GM21381 (cell line): ENCODE data around the gene DOK4.

ENCODE experiments used
- ATAC-seq: cut with Tn5 transposase; IDR thresholded peaks from one replicate; pipeline ENCODE4 v1.9.1; 2021; ENCODE audit warnings: mild to moderate bottlenecking, moderate library complexity; ENCODE audit not compliant: unreplicated experiment

DOK4 gene

DNA sequence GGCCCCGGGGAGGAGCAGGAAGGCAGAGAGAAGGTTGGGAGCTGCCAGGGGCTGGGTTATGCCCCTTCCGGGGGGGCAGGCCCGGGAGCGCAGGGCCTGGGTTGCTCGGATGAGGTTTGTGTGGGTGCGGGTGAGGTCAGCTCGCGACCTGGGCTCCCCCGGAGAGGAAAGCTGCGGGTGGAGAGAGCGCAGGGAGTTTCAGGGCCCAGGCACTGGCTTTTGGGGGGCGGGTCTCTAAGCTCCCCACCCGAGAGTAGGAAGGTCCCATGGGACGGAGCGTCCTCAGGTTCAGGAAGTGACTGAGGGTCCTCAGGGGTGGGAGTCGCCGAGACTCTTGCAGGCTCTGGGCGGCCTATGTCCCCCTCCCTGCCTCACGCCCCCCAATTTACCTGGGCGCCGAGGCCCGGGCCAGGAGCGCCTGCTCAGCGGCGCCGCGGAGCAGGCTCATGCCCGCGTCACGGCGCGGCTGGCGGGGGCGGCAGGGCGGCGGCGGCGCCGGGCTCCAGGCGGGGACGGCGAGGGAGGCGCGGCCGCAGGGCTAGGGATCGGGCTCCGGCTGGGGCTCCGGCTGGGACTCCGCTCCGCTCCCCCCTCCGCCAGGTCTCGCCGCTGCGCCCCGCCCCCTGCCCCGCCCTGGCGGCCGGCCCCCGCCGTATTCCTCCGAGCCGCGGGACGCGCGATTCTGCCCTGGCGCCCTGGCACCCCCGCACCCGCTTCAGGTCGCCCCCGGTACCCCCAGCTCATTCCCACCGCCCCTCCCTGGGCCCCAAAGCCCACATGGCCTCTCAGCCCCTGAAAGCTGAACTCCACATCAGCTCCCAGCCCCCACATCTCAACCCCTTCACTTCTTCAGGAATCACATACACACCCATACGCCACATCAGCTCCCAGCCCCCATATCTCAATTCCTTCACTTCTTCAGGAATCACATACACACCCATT lies at the start of gene DOK4:
Gene DOK4 (minus strand): TSS at position 578 of the 942 bp plus-strand sequence. CDS start 6,986 bp downstream, outside the sequence.
- peak; percentile 88 for ATAC-seq

DNA sequence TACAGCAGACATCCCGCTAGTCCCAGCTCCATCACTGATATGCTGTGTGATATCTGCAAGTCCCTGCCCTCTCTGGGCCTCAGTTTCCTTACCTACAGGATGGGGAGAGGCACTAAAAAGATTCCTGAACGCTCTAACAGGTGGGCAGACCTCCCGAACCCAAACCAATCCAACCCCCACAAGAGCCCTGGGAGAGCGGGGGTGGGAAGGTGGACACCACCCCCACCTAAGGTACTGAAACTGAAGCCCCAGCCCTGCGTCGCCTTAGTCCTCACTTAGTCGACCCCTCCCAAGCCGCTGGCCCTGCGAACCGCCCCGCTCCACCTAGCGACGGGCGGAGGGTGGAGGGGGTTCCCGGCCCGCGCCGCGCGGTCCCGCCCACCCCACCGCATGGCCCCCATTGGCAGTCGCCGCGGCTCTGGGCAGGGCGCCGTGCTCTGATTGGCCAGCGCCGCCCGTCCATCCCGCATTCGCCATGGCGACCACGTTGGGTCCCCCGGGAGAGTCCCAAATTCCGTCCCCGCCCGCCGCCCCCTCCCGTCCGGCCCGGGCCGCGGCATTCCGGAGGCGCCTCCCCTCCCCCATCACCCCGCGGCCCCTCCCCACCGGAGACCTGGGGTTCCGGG lies 49.5 kb upstream of the DOK4 start:
- ATAC-seq: peak; percentile 58

DNA sequence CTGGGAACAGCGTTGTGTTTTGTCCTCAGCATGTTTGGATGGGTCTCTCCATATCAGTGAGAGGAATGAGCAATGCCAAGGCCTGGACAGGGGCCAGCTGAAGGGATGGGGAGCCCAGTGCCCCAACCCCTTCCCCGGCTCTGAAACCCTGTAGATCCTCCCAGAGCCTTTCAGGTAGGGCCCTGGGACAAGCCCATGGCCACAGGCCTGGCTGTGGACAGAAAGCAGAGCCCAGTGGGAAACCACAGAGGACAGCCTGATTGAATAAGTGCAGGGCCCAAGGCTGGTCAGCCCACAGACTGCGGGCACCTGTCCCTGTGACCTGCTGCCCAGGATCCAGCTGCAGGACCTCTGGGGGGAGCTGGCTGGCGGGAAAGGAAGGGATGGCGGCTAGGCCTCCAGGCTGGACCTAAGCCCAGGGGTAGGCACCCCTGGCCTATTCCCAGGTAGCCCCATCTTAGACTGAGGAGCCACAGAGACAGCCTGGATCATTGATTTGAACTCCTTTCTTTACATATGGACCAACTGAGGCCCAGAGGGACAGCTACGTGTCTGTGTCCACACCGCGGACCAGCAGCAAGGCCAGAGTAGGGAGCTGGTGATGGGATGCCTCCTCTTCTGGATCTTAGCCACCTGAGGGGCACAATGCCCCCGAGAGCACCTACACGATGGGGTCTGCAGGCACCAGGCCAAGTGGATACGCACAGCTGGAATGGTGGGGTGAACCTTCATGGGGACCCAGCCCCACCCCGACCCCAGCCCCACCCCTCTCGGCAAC lies 48.8 kb upstream of the DOK4 start:
- no peak for ATAC-seq

DNA sequence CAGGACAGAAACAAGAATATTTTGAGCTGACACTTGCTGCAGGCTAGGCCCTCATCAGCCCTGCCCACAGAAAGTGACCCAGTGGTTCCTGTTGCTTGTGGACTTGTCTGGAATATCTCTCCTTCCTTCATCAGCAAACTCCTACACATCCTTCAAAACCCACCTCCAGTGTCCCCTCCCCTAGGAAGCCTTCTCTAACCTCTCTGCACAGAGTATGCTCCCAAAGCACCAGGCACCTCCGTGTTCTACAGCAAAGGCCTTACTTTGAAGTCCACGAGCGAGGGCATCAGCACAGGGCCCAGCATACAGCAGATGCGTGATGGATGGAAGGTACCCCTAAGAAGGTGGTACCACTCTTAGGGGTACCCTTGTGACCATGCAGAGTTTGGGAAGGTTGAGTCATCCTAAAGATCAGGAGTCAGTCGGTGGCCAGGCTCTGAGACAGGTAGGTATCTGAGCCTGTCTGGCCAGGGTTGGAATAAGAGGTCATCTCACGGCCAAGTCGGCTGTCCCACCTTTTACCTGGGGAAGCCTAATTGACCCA lies 48.1 kb upstream of the DOK4 start:
- no peak for ATAC-seq

DNA sequence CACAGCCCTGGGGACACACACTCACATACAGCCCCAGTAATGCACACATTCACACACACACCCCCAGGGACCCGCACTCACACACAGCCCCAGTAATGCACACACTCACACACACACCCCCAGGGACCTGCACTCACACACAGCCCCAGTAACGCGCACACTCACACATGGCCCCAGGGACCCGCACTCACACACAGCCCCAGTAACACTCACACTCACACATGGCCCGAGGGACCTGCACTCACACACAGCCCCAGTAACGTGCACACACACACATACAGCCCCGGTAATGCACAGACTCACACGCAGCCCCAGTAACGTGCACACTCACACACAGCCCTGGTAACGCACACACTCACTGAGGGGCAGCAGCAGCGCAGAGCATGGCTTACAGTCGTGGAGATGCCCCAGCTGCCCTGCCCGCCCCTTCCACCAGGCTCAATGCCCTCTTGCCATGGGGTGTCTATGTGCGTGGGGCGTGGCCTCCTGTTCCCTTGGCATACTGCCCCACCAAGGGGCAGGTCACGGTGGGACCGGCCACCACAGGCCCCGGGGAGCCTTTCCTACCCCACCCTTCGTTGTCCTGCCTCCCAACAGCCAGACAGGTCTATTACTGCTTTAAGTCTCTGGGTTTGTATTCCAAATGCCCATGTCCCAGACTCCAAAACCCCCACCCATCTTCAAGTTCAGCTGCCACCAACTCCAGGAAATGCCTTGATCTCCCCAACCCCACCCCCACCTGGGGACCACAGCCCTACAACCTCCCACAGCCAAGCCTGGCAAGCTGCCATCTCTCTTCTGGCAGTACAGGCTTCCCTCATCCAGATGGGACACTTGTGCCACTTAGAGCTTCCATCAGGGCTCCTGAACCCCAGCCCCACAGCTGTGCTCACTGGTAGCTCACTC lies 47.4 kb upstream of the DOK4 start:
- no peak for ATAC-seq

DNA sequence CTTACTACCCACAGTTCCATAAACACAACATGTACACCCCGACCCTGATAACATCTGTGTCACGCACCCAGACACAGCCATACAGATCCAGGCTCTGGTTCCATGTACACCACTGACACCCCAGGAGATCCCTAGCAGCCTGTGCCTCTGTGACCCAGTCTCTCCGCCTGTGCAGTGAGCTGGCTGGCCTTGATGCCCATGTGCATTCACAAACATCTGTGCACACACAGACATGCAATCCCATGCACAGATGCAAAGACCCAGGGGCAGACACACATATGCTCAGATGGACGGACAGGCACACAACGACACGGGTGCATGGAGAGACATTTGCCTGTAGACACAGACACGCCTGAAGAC lies 46.0 kb upstream of the DOK4 start:
- no peak for ATAC-seq

DNA sequence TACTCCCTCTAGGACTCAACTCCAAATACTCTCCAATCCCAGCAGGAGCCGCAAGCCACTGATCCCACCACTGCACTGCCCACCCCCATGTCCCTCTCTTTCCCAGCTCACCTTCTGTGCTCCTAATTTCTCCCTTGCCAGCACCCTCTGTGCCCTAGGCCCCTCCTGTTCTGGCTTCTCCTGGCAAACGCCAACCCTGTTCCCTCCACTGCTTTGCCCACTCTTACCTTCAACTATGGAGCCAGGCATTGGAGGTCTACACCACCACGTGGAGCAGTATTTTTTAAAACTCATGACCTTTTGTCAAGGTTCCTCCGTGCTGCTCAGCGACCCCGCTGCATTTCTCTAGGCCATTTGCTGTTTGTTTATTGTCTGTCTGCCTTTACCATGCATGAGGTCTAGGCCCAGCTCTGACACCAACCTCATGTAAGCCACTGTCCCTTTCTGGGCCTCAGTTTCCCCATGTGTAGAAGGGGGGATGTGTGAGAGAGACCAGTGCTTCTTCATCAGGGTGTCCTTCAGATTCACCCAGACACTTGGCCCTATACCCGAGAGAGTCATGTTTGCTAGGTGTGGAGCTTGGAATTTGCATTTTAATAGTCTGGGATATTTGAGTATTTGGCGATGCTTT lies 45.5 kb upstream of the DOK4 start:
- ATAC-seq: no peak

DNA sequence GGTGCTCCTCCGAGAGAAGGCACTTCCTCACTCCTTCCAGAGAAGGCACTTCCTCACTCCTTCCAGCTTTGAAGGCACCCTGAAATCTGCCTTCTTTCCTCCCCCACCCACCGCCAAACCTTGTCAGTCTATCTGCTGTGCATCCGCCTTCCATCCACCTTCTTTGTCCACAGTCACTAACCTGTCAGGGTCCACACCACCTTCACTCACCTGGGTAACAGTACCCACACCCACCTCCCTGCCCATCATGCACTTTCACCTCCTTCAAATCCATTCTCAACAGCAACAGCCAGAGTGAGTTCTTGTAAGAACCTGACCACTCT lies 44.9 kb upstream of the DOK4 start:
- ATAC-seq: no peak

DNA sequence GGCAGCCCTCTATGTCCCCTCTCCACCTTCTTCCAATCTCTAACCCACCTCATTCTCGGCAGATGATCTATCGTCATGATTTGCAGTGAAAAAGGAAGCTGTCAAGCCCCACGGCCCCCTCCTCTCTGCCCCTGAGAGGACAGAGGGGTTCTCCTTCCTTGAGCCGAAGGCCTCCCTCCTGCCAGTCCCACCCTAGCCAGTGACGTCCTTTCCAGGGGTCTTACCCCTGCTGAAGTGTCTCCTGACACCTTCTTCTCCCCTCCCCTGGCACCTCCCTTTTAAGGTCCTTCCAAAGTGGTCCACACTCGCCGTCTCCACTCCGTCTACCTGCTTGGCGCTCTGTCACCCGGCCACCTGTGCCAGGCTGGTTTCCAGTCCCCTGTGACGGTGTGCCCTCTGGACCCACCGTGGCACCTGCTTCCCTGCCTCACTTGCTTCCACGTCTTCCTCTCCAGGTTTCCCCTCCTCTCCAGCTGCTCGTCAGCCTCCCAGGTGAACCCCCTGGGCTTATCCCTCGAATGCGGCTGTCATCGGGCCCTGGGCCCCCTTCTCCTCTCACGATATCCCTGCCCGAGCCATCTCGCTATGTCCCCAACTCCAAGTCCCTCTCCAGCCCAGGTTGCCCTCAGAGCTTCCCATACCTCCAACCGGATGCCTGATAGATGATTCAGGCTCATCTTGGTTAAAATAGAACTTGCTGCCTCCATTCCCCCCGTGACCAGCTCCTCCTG lies 44.4 kb upstream of the DOK4 start:
- no peak for ATAC-seq

DNA sequence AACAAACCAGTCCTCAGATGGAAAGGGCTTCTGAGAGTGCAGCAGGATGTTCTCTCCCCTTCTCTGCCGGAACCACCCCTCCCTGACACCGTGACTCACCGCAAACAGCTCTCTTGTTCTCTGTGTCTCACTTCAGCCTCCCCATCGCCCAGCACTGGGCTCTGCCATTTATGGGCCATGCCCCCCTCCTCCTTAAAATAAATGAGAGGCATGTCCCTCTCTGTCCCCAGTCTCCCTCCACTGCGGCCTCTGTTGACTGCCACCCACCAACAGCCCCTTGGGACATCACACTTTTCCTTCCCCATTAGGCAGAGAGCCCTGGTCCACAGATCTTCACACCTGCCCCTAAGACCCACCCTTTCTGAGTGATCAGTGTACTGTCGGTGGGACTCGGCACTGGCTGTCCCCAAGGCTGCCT lies 43.8 kb upstream of the DOK4 start:
- peak; percentile 60 for ATAC-seq

DNA sequence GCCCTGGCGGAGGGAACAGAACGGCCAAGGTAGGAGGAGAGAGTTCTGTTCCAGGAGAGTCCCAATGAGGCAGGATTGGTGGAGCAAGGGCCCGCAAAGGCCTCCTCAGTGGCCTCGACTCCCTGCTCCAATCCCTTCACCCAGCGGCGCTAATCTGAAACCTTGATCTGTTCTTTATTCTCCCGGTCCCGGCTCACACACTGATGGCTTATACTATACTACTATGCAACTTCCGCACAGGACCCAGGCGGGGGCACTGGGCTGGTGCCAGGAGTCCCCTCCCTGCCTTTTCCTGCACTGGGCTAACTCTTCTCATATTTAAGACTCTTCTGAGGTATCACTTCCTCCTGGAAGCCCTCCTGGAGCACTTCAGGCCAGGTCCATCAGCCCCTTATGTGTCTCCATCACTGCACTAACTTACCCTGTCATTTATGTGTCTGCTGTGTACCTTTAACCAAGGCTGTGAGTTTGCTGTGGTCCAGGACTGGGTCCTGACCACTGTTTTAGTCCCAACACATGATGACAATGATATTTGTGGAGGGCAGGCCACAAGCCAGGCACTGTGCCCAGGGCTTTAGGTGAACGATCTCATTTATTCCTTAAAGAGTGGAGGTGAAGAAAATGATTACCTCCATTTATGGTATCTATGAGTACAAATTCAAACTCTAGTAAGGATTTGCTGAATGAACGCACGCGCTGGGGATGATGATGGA lies 43.3 kb upstream of the DOK4 start:
- ATAC-seq: no peak

DNA sequence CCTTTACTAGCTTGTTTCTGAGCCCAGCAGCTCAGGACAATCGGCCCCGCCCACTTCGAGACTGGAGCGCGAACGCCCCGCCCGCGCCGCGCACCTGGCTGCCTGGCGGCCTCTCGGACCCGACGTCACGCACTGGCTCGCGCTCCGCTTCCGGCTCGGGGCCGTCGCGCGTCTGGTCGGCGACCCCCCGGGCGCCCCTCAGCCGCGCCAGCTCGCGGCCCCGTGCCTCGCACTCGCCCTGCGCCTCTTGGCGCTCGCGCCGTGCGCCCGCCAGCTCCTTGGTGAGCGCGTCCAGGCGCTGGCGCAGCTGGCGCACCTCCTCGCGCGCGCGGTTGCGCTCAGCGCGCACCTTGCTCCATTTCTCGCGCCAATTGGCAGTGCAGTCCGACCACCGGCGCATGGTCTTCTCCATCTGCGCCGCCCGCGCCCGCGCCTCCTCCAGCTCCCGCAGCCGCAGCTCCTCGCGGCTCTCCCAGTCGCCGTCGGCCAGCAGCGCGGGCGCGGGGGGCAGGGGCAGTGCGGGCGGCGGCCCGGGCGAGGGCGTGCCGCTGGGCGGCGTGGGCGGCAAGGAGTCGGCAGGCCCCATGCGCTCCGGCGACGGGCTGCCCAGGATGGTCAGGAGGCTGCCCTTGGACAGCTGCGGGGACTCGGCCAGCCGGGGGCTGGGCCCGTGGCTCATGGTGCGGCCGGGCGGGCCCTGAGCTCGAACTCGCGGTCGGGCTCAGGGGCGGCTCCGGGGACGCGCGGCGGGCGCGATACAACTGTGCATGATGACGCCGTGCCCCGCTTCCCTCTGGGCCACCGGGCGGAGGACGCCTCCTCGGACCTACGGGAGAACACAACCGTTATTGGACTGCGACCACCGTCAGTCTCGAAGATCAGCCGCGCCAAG lies 42.5 kb upstream of the DOK4 start:
- ATAC-seq: no peak

DNA sequence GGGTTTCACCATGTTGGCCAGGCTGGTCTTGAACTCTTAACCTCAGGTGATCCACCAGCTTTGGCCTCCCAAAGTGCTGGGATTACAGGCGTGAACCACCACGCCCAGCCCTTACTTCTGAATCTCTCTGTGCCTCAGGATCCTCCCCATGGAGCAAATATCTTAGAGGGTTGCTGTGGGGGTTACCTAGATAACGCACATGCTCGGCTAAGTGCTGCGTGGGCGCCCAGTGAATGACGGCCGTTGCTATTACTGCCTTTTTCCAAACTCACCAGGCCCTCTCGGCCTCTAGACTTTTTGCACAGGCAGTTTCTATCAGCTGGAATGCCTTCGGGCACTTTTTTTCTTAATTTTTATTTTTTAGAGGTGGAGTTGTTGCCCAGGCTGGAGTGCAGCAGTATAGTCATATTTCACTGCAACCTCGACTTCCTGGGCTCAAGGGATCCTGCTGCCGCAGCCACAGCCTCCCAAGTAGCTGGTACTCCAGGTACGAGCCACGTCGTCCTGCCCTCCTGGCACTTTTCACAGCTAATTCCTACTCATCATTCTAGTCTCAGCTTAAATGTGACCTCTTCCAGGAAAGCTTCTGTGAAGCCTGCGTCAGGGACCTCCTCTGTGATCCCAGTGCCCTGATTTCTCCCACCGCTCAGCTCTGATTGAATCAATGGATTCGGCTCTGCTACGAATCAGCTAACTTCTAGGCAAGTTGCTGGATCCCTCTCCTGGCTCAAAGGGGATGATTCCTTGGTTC lies 41.5 kb upstream of the DOK4 start:
- no peak for ATAC-seq

DNA sequence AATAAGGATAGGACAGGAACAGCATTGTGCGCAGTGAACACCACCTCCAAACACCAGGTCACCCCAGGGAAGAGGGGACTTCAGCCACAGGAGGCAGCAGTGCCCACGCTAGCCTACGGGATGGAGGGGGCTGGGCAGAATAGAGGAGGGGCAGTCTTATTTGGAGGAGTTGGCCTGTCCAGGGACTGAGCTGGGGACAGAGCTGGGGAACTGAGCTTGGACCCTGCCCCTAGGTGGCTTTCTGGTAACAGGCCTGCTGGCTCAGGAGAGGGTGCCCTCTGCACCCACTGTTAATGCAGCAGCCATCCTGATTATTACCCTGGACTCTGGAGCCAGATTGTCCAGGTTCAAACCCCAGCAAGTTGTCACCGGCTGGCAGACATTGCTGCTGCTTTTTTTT lies 40.7 kb upstream of the DOK4 start:
- no peak for ATAC-seq

DNA sequence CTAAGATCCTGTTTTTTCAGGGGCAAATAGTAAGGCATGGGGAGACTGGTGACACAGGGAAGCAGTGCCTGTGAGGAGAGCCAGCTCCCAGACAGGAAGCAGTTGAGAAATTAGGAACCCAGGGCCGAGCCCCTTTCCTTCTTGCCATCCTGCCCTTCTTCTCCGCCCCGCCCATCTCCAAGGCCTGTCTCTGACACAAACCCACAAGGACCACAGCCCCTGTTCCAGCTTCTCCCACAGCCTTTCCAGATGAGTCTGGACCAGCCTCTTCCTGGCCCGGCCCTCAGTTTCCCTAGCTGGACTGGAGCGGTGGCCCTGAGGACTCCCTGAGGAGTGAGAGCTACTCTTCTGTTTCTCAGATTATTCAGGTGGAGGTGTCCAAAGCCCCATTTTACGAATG lies 40.2 kb upstream of the DOK4 start:
- no peak for ATAC-seq

DNA sequence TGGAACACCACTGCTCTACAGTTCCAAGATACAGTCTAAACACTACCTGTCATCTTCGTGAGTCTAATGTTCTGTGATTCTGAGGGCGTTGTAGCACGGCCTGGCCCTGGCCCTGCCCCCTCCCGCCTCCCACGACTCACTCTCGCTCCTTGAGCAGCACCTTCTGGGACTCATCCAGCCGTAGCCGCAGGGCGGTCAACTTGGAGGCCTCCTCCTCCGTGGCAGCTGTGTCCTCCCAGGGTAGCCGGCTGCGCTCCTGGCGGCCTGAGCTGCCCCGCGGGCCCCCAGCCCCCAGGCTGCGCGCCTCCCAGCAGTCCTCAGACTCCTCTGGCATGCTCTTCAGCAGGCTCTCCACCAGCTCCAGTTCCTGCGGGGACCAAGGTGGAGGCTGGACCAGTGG lies 39.5 kb upstream of the DOK4 start:
- no peak for ATAC-seq

DNA sequence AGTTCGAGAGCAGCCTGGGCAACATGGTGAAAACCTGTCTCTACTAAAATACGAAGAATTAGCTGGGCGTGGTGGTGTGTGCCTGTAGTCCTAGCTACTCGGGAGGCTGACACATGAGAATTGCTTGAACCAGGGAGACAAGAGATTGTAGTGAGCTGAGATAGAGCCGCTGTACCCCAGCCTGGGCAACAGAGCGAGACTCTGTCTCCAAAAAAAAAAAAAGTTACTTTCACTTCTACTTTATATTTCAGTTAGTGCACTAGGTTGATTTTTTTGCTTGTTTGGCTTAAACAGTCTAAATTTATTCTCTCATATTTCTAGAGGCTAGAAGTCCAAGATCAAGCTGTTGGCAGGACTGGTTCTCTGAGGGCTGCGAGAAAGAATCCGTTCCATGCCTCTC lies 36.7 kb upstream of the DOK4 start:
- no peak for ATAC-seq
